Measurements from ENCODE around the gene NOB1. TPM values are rescaled to one million over a fixed set of nuclear protein-coding genes. Genes with fewer than 3 reads are reported as not detected.

Gene NOB1
- total and polyA plus RNA-seq, 2 of the 4 experiments (the other 2 are of a cell fraction): 47.0 to 58.1 TPM

DNA sequence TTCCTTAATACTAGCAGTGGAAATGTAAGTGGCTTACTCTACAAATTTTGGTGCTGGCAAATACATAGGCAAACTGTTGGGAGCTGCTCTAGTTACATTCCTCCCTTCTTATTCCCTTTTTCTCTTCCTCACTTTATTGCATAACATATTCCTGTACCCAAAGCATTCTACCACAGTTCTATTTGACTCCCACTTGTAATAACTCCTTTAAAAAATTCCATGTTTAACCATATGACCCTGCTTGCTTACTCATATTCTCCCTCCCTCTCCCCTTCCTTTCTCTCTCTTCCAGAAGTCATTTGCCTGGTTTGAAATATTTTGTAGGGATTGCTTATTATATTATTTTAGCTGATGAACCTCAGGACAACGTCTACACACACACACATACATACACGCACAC, 51.1 kb downstream of the NOB1 start:
- dilution Hi-C loops (cut with HindIII; ENCODE audit: low sequenced_read_pairs, unreplicated experiment): no loop called here
- no peak overlapping the region for H2BK5ac ChIP-seq (ENCODE audit: low read depth, low read length, poor library complexity, severe bottlenecking)
- no peak overlapping the region for H3K14ac ChIP-seq (replicated peaks; ENCODE audit: low read depth, low read length)
- no peak overlapping the region for H3K23ac ChIP-seq (ENCODE audit: low read depth, low read length)
- no peak overlapping the region for H2BK20ac ChIP-seq (ENCODE audit: low read depth, low read length)
- no peak overlapping the region for H3K27ac ChIP-seq (ENCODE audit: insufficient read depth, low read length)
- no peak overlapping the region for H3K4me2 ChIP-seq (ENCODE audit: low read depth, low read length)
- peak; percentile 28 for ATAC-seq (ENCODE audit: low read depth)
- CTCF ChIA-PET: interaction anchor here (1.2 kb wide), 1 partner anchor 30 kb away, joined by 5 read pairs; no protein-coding TSS in a partner anchor
- no peak overlapping the region for H4K8ac ChIP-seq (ENCODE audit: low read depth in 2 of 2, low read length in 2 of 2)
- H4K91ac ChIP-seq (ENCODE audit: insufficient read depth, low read depth, low read length): no peak overlapping the region
- no peak overlapping the region for H2BK120ac ChIP-seq (ENCODE audit: low read depth, low read length)
- no peak overlapping the region for H2BK15ac ChIP-seq (ENCODE audit: low read depth, low read length)
- no peaks in the 10 kb centered on the region for H3K27me3 ChIP-seq (ENCODE audit: control insufficient read depth, insufficient read depth, low read length)
- no peak overlapping the region for H4K5ac ChIP-seq (ENCODE audit: low read depth, low read length)
- H3K18ac ChIP-seq (ENCODE audit: low read depth, low read length): no peak overlapping the region
- H3K56ac ChIP-seq (ENCODE audit: extremely low read depth, insufficient read depth, low read length): no peak overlapping the region
- no peak overlapping the region for H2AK9ac ChIP-seq (replicated peaks; ENCODE audit: low read depth, low read length, poor library complexity)
- POLR2A ChIA-PET (ENCODE audit: unreplicated experiment): interaction anchor here (0.6 kb wide), 1 partner anchor 30 kb away, joined by 3 read pairs; no protein-coding TSS in a partner anchor
- peaks cover 4% of the 10 kb centered on the region; the same call in 1 of the 2 replicates for H4K20me1 ChIP-seq (ENCODE audit: insufficient read depth, low read length)
- H3K9ac ChIP-seq (ENCODE audit: low read depth, low read length): no peak overlapping the region
- H3K4ac ChIP-seq (ENCODE audit: low read depth, low read length): no peak overlapping the region
- peaks cover 2% of the 10 kb centered on the region for H3K4me1 ChIP-seq (ENCODE audit: control insufficient read depth, insufficient read depth, low read length)
- DNase-seq: peak; percentile 64
- TF ChIP-seq POLR2A (IDR thresholded peaks at IDR 0.05; ENCODE audit: low read depth, low read length) (no peak), MAZ (IDR thresholded peaks at IDR 0.05; ENCODE audit: borderline replicate concordance, low read depth, low read length) (no peak), FOS (IDR thresholded peaks at IDR 0.05; ENCODE audit: low read depth, low read length) (no peak), MAFK (IDR thresholded peaks at IDR 0.05; ENCODE audit: low read depth, low read length) (no peak), BHLHE40 (IDR thresholded peaks at IDR 0.05; ENCODE audit: low read depth, low read length) (no peak), NFE2L2 (IDR thresholded peaks at IDR 0.05; ENCODE audit: low read depth, low read length) (no peak), CEBPB (IDR thresholded peaks at IDR 0.05; ENCODE audit: low read depth, low read length) (peak; percentile 78)
- TF ChIP-seq, protein P1, sequence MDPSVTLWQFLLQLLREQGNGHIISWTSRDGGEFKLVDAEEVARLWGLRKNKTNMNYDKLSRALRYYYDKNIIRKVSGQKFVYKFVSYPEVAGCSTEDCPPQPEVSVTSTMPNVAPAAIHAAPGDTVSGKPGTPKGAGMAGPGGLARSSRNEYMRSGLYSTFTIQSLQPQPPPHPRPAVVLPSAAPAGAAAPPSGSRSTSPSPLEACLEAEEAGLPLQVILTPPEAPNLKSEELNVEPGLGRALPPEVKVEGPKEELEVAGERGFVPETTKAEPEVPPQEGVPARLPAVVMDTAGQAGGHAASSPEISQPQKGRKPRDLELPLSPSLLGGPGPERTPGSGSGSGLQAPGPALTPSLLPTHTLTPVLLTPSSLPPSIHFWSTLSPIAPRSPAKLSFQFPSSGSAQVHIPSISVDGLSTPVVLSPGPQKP (IDR thresholded peaks at IDR 0.05; ENCODE audit: borderline replicate concordance, low read depth, low read length): no peak
- no peak overlapping the region for H2AK5ac ChIP-seq (ENCODE audit: low read depth, low read length)
- no peak overlapping the region for H3K4me3 ChIP-seq (ENCODE audit: insufficient read depth, low read depth, low read length)
- intact Hi-C loops (cut with micrococcal nuclease): no loop called here
- in situ Hi-C loops (cut with MboI; ENCODE audit: low sequenced_read_pairs): no loop called here
- WGBS, 2 experiments (ENCODE audit: extremely low coverage in 2 of 2, insufficient read length in 1 of 2): no CpG with 5 or more reads among the region's 2 CpGs
- H3K9me1 ChIP-seq (ENCODE audit: insufficient read depth, low read length): no peaks in the 10 kb centered on the region
- no peaks in the 10 kb centered on the region for H3K9me3 ChIP-seq (ENCODE audit: control insufficient read depth, insufficient read depth, low read length)
- H2AFZ ChIP-seq (replicated peaks; ENCODE audit: low read length, poor library complexity): no peak overlapping the region
- no TSS peak for BruUV-seq (replicated peaks)
- peaks cover 18 to 22% of the 10 kb centered on the region in 2 experiments for H3K79me1 ChIP-seq (ENCODE audit: low read depth in 1 of 2, low read length in 2 of 2)
- peaks cover 11% of the 10 kb centered on the region for H3K36me3 ChIP-seq (ENCODE audit: control insufficient read depth, insufficient read depth, low read length)

Data from IMR-90 (cell line).